Spleen (tissue), 11 donors: ENCODE results near the gene MFAP3. TPM values are rescaled to one million over a fixed set of nuclear protein-coding genes. Genes with fewer than 3 reads are reported as not detected.

ENCODE experiments used
- DNase-seq: peaks from one replicate; pipeline ENCODE4 v3.0.0-alpha.2; 2020
- H3K27ac ChIP-seq, 8 donors: fragments of 200-600 bp; sonication (generic) in 7 of 8; 1 replicate in 4 of 8; 2 replicates in 4 of 8; pipeline versions ENCODE4 v1.5.0 to v1.8.0; 2016 to 2021; ENCODE audit warnings: inconsistent platforms in 4 of 8, mild to moderate bottlenecking in 4 of 8, moderate library complexity in 1 of 8
- H3K27me3 ChIP-seq, 7 donors: fragments of 200-600 bp; sonication (generic) in 6 of 7; replicated peaks in 1 of 7; 1 replicate in 4 of 7; 2 replicates in 3 of 7; pipeline versions ENCODE4 v1.5.0 to v1.8.0; 2016 to 2021; ENCODE audit warnings: inconsistent platforms in 3 of 7, mild to moderate bottlenecking in 1 of 7
- H3K36me3 ChIP-seq, 6 donors: fragments of 200-600 bp; sonication (generic) in 5 of 6; 1 replicate in 4 of 6; 2 replicates in 2 of 6; pipeline versions ENCODE4 v1.5.0 to v1.8.0; 2016 to 2021; ENCODE audit warnings: inconsistent platforms in 2 of 6
- H3K4me1 ChIP-seq, 6 donors: fragments of 200-600 bp; sonication (generic) in 5 of 6; 1 replicate in 3 of 6; 2 replicates in 3 of 6; pipeline versions ENCODE4 v1.5.0 to v1.8.0; 2016 to 2021; ENCODE audit warnings: inconsistent platforms in 3 of 6
- H3K4me3 ChIP-seq, 8 donors: fragments of 200-600 bp; sonication (generic) in 7 of 8; 1 replicate in 4 of 8; 2 replicates in 4 of 8; pipeline versions ENCODE4 v1.5.0 to v1.8.0; 2016 to 2021; ENCODE audit warnings: inconsistent platforms in 4 of 8, mild to moderate bottlenecking in 4 of 8, moderate library complexity in 2 of 8
- H3K9me3 ChIP-seq, 8 donors: fragments of 200-600 bp; sonication (generic) in 7 of 8; 1 replicate in 4 of 8; 2 replicates in 4 of 8; pipeline versions ENCODE4 v1.5.0 to v1.8.0; 2016 to 2021; ENCODE audit warnings: inconsistent platforms in 4 of 8
- POLR2A ChIP-seq, 3 donors: fragments of 450-650 bp; IDR thresholded peaks; one replicate each; pipeline ENCODE4 v1.5.1; 2017; ENCODE audit warnings: antibody characterized with exemption in 3 of 3, mild to moderate bottlenecking in 1 of 3
- POLR2AphosphoS5 ChIP-seq, 3 donors: sonication (generic); formaldehyde crosslinking; IDR thresholded peaks; one replicate each; pipeline ENCODE4 v1.5.1; 2017; ENCODE audit warnings: antibody characterized with exemption in 3 of 3
- WGBS, 5 donors: extraction: QIAGEN DNeasy Blood & Tissue Kit in 3 of 5; methylation state at CpG; one replicate each; pipeline versions ENCODE4 v1.1.5 to v1.1.7; 2013 to 2018; 5-methylcytosine and 5-hydroxymethylcytosine counted together
- intact Hi-C: fragments of 100-400 bp; cut with DNase I; formaldehyde crosslinking; loops from one replicate; pipeline ENCODE4 v1.15.0; 2023; ENCODE audit warnings: low total_unique reads
- polyA plus RNA-seq, 3 donors: library from polyadenylated mRNA; stranded (reverse); fragments of 200-250 nt; gene quantifications; one replicate each; pipeline ENCODE4 v1.2.1, GENCODE V29; 2013
- total RNA-seq, 7 donors: library from RNA; depleted of rRNA in 3 of 7; stranded (reverse); fragments of >200 nt in 3 of 7; fragmentation: NEBNext Ultra II Directional in 4 of 7; extraction: Animal tissue kit (Norgen Biotek cat#: 25700) in 4 of 7; gene quantifications; one replicate each; pipeline versions ENCODE4 v1.1.0 to v1.2.1, GENCODE V29; 2016 to 2021
- TF ChIP-seq, protein P1 (sequence below), 11 experiments: fragments of 200-600 bp in 7 of 11; fragments of 450-650 bp in 4 of 11; sonication (generic) in 4 of 11; IDR thresholded peaks in 8 of 11; conservative IDR thresholded peaks in 3 of 11; 1 replicate in 7 of 11; 2 replicates in 4 of 11; pipeline versions ENCODE4 v1.4.0 to v1.8.0; 2016 to 2021; ENCODE audit warnings: antibody characterized with exemption in 11 of 11, inconsistent platforms in 4 of 11, mild to moderate bottlenecking in 1 of 11
- donor health status: healthy with polysubstance abuse.
- donor health status: DM: no; HTN: no; CAD: no; lungs with moderate emphysema.
- donor health status: DM: no; HTN: no; CAD: no.
- donor health status: Bipolar disorder and iron deficiency.
- donor health status: healthy.
- donor health status: DM: no; HTN: no; CAD: no.
- donor health status: DM: yes; HTN: yes; CAD: no.

MFAP3 gene
- total and polyA plus RNA-seq, 10 donors = 1.8 to 64.6 (median 34.2) TPM

DNA sequence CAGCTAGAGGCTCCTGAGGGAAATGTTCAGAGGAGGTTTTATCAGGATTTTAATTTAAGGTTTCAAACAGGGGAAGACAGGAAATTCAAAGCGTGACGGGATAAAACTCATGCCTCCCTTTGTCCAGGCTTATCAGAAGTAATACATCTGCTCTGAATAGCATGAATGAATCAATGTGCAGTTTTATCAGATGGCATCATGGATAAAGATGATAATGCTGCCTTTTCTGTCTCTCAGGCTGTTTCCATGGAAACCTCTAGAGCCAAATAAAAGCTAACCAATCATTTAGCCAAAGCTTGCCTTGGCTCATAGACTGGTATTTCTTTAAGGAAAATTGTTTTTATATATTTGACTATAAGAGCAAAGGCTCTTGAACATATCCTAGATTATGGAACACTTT is 16.4 kb downstream of the MFAP3 start:
- Histone ChIP-seq H3K4me3 (no peak overlapping the region), H3K36me3 (peaks cover 0 to 70% (median 27%) of the 10 kb centered on the region in 6 donors), H3K9me3 (no peaks in the 10 kb centered on the region), H3K27me3 (no peaks in the 10 kb centered on the region), H3K4me1 (peaks cover 0 to 24% (median 13%) of the 10 kb centered on the region in 6 donors), H3K27ac (no peak overlapping the region)
- TF ChIP-seq POLR2AphosphoS5 (IDR thresholded peaks at IDR 0.05) (no peak), POLR2A (IDR thresholded peaks at IDR 0.05) (no peak)
- TF ChIP-seq, protein P1, sequence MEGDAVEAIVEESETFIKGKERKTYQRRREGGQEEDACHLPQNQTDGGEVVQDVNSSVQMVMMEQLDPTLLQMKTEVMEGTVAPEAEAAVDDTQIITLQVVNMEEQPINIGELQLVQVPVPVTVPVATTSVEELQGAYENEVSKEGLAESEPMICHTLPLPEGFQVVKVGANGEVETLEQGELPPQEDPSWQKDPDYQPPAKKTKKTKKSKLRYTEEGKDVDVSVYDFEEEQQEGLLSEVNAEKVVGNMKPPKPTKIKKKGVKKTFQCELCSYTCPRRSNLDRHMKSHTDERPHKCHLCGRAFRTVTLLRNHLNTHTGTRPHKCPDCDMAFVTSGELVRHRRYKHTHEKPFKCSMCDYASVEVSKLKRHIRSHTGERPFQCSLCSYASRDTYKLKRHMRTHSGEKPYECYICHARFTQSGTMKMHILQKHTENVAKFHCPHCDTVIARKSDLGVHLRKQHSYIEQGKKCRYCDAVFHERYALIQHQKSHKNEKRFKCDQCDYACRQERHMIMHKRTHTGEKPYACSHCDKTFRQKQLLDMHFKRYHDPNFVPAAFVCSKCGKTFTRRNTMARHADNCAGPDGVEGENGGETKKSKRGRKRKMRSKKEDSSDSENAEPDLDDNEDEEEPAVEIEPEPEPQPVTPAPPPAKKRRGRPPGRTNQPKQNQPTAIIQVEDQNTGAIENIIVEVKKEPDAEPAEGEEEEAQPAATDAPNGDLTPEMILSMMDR (IDR thresholded peaks at IDR 0.05 in 8 of 11, conservative IDR thresholded peaks at IDR 0.05 in 3 of 11) = no peak
- intact Hi-C loops = no loop called here
- DNase-seq = no peak
- WGBS, 5 donors = 91 to 98% (median 95%) methylated on average over 2 of the region's 2 CpGs

DNA sequence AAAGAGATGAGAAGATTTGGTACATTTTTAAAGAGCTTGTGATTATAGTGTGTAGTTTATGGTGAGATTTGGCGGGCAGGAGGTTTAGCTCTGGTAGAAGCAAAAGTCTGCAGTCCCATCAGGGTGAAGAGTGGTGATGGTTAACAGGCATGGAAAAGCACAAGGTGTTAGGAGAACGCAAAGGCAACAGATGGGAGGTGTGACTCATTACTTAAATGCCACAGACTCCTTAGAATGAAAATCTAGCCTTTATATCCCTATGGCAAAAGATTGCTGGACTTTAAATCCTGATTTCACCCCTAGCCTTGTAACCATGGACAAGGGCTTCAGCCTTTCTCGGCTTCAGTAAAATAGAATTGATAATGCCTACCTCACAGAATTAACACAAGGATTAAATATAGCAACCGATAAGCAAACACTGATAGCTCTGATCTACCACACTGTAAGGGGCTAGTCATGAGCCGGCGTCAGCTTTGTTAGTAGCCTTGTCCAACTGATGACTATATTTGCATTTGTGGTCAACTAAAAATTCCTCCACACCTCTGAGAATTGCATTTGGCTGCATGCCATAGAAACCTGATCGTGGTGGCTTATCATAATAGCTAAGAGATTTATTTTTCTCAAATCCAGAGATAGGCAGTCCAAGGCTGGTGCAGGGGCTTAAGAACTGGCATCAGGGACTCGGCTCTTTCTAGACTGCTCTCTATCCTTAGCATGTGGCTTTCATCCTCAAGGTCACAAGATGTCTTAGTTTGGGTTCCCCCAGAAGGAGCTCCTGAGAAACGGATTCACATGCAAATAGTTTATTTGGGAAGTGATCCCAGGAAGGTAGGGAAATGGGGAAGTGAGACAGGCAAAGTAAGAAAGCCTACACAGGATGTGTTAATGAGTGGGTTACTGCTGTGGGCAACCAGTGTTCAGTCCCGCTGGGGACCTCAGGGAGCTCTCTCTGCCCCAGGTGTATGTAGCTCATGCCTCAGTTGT is 19.6 kb downstream of the MFAP3 start:
- Histone ChIP-seq H3K27ac (no peak overlapping the region), H3K4me1 (peaks cover 0 to 24% (median 13%) of the 10 kb centered on the region in 6 donors), H3K36me3 (peaks cover 0 to 39% (median 15%) of the 10 kb centered on the region in 6 donors), H3K9me3 (no peaks in the 10 kb centered on the region), H3K4me3 (no peak overlapping the region), H3K27me3 (no peaks in the 10 kb centered on the region)
- intact Hi-C loops = no loop called here
- 69 to 83% (median 73%) methylated on average over 10 of the region's 10 CpGs for WGBS, 5 donors
- no peak for DNase-seq
- no peak for TF ChIP-seq POLR2A (IDR thresholded peaks at IDR 0.05)
- TF ChIP-seq POLR2AphosphoS5 (IDR thresholded peaks at IDR 0.05) = no peak
- TF ChIP-seq, protein P1 (IDR thresholded peaks at IDR 0.05 in 8 of 11, conservative IDR thresholded peaks at IDR 0.05 in 3 of 11) = no peak

DNA sequence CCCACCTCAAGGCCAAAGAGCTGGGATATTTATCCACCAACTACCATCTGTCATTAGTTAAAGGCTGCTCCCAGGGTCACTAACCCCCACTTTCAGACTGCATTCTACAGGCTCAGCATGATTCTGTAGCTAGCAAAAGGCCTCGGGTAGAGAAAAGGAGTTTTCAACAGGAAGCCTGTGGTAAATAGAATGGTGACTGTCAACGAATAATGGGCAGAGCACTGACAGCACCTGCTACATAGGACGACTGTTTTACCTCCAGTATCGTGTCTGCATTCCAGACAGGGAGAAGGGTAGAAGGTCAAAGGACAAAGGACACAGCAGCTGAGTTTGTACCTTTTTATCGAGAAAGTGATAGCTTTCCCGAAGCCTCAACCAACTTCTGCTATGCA is 20.3 kb downstream of the MFAP3 start:
- H3K4me3 ChIP-seq = no peak overlapping the region
- intact Hi-C loops = no loop called here
- H3K9me3 ChIP-seq = no peaks in the 10 kb centered on the region
- H3K27me3 ChIP-seq = no peaks in the 10 kb centered on the region
- H3K27ac ChIP-seq = no peak overlapping the region
- WGBS, 5 donors = 49 to 75% (median 54%) methylated on average over 6 of the region's 6 CpGs
- no peak for DNase-seq
- H3K36me3 ChIP-seq = peaks cover 0 to 32% (median 8%) of the 10 kb centered on the region in 6 donors
- TF ChIP-seq POLR2A (IDR thresholded peaks at IDR 0.05) = no peak
- TF ChIP-seq, protein P1 (IDR thresholded peaks at IDR 0.05 in 8 of 11, conservative IDR thresholded peaks at IDR 0.05 in 3 of 11) = no peak
- no peak for TF ChIP-seq POLR2AphosphoS5 (IDR thresholded peaks at IDR 0.05)
- peaks cover 0 to 24% (median 13%) of the 10 kb centered on the region in 6 donors for H3K4me1 ChIP-seq

DNA sequence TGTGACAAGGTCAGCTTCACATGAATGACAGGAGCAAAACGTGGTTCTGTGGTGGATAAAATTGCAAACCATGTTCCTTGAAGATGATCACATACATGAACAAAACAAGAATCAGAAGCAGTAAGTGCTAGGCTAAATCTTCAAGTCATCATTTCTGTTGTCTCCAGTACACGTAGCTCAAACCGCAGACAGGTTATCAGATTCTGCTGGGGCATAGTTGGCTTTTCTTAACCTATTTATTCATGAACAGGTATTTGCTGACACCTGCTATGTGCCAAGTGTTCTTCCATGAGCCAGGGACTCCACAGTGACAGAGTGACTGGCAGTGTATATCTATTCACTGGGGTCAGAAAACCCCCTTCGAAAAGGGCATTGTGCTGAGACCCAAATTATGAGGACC is 20.8 kb downstream of the MFAP3 start:
- intact Hi-C loops = no loop called here
- no peak for DNase-seq
- H3K9me3 ChIP-seq = no peaks in the 10 kb centered on the region
- H3K4me1 ChIP-seq = peaks cover 0 to 24% (median 13%) of the 10 kb centered on the region in 6 donors
- 72 to 88% (median 82%) methylated on average over 4 of the region's 4 CpGs for WGBS, 5 donors
- peaks cover 0 to 27% (median 5%) of the 10 kb centered on the region in 6 donors for H3K36me3 ChIP-seq
- H3K27ac ChIP-seq = no peak overlapping the region
- H3K4me3 ChIP-seq = no peak overlapping the region
- no peaks in the 10 kb centered on the region for H3K27me3 ChIP-seq
- TF ChIP-seq POLR2AphosphoS5 (IDR thresholded peaks at IDR 0.05) = no peak
- TF ChIP-seq POLR2A (IDR thresholded peaks at IDR 0.05) = no peak
- TF ChIP-seq, protein P1 (IDR thresholded peaks at IDR 0.05 in 8 of 11, conservative IDR thresholded peaks at IDR 0.05 in 3 of 11) = no peak
